ENCODE measurements around the gene RORC.
"Not testable (repeated sequence)": the region's sequence is repeated elsewhere in the genome, so short reads cannot be mapped to it uniquely, and the experiment has no call there.

Gene RORC

DNA sequence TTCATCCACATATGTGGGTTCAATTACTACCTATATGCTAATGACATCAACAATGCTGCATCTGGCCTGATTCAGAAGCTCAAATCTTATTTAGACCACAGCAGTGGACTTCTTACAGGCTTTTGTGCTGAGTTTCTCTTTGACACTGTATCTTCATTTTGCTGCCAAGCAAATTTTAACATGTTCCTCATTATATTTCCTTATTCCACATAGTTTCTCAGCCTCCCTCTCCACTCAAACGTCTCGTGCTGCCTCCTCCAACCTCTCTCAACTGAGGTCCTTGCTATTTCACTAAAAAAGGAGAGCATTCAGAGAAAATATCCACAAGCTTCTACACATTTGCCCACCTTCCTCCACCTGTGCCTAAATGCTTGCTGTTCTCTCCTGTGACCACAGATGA, 47.8 kb downstream of the RORC start:
- H3K4me3 Mint-ChIP-seq, result no peak overlapping the region
- H3K4me1 Mint-ChIP-seq, result no peaks in the 10 kb centered on the region
- H3K9me3 Mint-ChIP-seq, result no peaks in the 10 kb centered on the region
- no peak for DNase-seq
- ATAC-seq, result no peak
- H3K27ac Mint-ChIP-seq, result no peak overlapping the region
- H3K27me3 Mint-ChIP-seq, result no peaks in the 10 kb centered on the region

DNA sequence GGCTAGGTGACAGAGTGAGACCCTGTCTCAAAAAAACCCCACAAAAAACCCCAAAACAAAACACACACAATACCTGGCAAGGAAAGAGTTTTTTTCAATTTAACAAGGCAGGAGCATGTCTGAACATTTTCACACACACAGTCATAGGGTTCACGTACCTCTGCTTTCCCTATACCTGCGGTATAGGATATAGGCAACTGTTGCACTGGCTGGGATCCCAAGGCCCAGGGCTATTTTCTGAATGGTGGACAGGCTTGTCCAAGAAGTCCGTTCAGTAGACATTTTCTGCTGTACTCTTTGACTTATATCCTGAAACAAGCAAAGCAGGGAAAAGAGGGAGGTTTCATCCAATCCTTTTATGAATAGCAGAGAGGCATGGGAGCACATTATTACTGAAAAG, 48.9 kb downstream of the RORC start:
- Mint-ChIP-seq H3K4me3 (no peak overlapping the region), H3K4me1 (no peaks in the 10 kb centered on the region), H3K27ac (no peak overlapping the region), H3K9me3 (no peaks in the 10 kb centered on the region), H3K27me3 (no peaks in the 10 kb centered on the region)
- DNase-seq (no peak), ATAC-seq (no peak)

DNA sequence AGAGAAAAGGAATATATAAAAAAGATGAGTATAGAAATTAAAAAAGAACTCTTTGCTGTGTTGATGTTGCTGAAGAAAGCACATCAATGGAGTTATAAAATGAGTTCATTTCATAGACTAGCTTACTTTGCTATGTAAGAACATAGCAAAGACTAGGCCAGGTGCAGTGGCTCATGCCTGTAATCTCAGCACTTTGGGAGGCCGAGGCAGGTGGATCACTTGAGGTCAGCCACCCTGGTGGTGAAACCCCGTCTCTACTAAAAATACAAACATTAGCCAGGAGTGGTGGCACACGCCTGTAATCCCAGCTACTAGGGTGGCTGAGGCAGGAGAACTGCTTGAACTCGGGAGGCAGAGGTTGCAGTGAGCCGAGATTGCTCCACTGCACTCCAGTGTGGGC, 49.6 kb downstream of the RORC start:
- DNase-seq, H3K27me3 Mint-ChIP-seq, ATAC-seq, H3K27ac Mint-ChIP-seq, H3K9me3 Mint-ChIP-seq, H3K4me1 Mint-ChIP-seq, H3K4me3 Mint-ChIP-seq: not testable (repeated sequence)

DNA sequence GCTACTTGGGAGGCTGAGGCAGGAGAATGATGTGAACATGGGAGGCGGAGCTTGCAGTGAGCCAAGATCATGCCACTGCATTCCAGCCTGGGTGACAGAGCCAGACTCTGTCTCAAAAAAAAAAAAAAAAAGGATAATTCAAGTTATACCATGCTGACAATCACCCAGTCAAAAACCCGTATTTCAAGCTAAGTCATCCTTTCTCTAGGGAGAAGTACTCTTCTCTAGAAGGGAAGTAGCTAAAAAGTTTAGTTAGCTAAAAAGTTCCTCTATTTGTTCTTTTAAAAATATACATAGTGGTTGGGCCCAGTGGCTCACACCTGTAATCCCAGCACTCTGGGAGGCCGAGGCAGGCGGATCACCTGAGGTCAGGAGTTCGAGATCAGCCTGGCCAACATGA, 50.9 kb downstream of the RORC start:
- DNase-seq, H3K9me3 Mint-ChIP-seq, H3K27ac Mint-ChIP-seq, H3K4me1 Mint-ChIP-seq, ATAC-seq, H3K27me3 Mint-ChIP-seq, H3K4me3 Mint-ChIP-seq: not testable (repeated sequence)

DNA sequence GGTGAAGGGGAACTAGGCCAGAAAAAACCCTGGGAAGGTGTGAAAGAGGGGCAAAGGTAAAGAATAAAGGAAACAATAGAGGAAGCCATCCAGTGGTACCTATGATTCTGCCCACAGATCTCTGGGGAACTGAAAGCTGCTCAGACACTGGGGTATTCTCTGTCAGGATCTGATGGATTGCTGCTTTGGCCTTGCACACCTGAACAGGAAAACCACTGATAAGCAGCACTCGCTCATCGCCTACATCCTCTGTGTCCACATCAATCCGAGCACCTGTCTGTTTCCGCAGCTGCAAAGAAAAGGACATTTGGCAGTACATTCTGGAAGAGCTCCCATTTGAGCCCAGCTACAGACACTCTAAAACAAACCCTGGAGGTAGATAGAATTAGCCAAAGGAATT, 51.8 kb downstream of the RORC start:
- H3K27ac Mint-ChIP-seq, result no peak overlapping the region
- H3K27me3 Mint-ChIP-seq, result no peaks in the 10 kb centered on the region
- H3K4me3 Mint-ChIP-seq, result no peak overlapping the region
- no peaks in the 10 kb centered on the region for H3K9me3 Mint-ChIP-seq
- H3K4me1 Mint-ChIP-seq, result no peaks in the 10 kb centered on the region
- no peak for ATAC-seq
- no peak for DNase-seq

DNA sequence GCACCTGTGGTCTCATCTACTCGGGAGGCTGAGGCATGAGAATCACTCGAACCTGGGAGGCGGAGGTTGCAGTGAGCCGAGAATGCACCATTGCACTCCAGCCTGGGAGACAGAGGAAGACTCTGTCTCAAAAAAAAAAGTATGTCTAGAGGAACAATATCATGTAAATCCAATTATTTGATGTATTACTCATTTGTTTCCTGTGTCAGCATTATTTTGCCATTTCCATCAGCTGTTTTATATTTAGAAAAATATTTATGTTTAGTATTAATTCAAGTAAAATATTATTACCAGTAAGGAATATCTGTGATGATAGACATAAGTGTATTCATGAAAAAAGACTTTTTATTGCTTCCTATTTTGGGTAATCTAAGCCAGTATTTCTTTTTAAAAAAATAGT, 54.3 kb downstream of the RORC start:
- no peak for ATAC-seq
- Mint-ChIP-seq H3K4me3 (no peak overlapping the region), H3K27ac (no peak overlapping the region), H3K9me3 (no peaks in the 10 kb centered on the region), H3K4me1 (no peaks in the 10 kb centered on the region), H3K27me3 (no peaks in the 10 kb centered on the region)
- no peak for DNase-seq

DNA sequence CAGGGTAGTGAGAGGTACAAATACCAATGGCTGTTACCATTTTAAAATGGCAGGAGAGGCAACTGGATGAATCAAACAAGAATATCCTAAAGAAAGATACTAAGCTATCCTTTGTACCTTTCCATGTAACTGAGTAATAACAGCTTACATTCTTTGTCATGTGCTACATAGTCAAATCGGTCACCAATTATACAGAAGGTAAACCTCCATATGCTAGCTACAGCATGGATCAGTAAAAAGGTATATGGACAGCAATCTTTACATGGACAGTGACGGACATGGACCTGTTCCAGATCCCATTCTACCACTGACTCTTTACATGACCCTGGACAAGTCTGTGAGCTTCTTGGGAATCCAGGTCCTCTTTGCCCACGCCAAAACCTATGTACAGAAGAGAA, 54.9 kb downstream of the RORC start:
- Mint-ChIP-seq H3K27ac (no peak overlapping the region), H3K27me3 (no peaks in the 10 kb centered on the region), H3K9me3 (no peaks in the 10 kb centered on the region), H3K4me1 (no peaks in the 10 kb centered on the region), H3K4me3 (no peak overlapping the region)
- DNase-seq (no peak), ATAC-seq (no peak)

DNA sequence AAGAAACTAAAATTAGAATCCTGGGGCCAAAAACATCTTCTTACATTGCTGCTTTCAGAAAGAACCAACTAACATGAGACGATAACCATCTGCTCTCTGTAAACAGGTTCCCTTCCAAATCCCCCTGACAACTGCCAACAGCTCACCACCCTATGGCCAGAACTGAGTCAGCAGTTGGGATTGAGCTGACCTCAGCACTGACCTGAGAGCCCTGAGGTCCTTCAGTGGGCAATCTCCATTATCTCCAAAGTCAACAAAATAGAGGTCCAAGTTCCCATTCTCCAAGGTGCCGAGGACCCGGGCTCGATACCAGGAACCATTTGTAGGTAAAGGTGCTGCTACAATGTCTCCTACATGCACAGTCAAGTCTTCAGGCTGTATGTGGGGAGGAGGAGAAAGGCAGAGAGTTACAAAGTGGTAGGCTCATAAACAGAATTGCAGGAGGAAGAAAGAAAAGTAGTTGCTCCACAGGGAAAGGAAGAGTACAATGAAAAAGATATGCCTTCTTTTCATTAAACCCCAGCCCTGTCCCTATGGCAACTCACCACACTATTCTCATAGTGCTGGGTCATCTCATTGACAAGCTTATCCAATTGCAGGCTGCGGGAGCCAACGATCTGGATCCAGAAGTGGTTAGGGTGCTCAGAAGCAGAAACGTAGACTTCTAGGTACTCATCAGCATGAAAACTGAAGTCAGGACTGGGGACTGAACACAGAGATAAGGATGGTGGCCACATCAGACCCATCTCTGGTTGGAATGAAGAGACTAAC, 55.5 kb downstream of the RORC start:
- Mint-ChIP-seq H3K27me3 (no peaks in the 10 kb centered on the region), H3K27ac (no peak overlapping the region), H3K4me1 (no peaks in the 10 kb centered on the region), H3K4me3 (no peak overlapping the region), H3K9me3 (no peaks in the 10 kb centered on the region)
- DNase-seq, result no peak
- no peak for ATAC-seq

DNA sequence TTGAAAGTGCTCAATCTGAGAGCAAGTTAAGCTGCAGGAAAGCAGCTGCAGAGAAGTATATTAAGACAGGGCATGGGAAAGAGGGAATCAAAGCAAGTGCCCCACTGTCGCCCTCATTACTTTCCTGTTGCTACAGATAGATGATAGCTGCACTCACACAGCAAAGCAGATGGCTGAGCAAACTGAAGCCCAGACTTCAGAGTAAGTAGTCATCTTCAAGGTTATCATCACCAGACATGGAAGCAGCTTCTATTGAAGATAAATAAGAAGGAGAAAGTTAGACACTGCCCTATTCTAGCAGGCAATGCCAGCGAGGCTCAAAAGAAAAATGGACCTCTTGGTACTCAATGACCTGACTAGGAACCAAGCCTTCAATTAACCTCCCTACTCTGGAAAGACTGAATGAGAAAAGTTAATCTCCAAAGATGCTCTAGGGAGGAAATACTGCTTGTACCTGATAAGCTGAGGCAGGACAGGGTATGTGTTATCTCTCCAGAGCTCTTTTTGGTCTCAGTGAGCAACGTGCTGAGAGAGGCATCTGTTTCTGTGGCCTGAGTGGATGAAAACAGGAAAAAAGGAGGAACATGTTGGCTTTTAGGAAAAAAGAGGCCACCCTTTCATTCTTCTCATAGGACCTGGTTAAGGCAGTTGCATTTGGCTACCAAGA, 57.2 kb downstream of the RORC start:
- Mint-ChIP-seq H3K9me3 (no peaks in the 10 kb centered on the region), H3K27ac (no peak overlapping the region), H3K4me1 (no peaks in the 10 kb centered on the region), H3K27me3 (no peaks in the 10 kb centered on the region), H3K4me3 (no peak overlapping the region)
- no peak for DNase-seq
- ATAC-seq, result no peak

DNA sequence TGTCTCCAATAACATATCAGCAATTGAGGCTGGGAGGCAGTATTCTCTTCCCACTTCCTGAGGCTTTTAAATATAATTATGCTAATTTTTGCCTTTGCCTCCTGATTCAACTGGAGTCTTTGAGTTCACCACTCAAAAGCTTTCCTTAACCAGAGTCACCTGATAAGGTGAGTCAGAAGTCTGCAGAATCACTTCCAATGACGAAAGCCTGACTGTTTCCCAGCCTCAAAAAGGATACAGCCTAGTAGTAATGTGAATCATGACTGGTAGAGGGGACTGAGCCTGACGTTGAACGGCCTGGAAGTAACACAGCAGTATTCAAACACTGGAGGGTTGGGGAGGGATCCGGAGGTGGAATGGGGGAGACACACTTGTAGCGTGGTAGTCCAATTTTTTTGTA, 57.9 kb downstream of the RORC start:
- no peaks in the 10 kb centered on the region for H3K27me3 Mint-ChIP-seq
- DNase-seq (no peak), ATAC-seq (no peak)
- no peaks in the 10 kb centered on the region for H3K9me3 Mint-ChIP-seq
- H3K4me3 Mint-ChIP-seq, result no peak overlapping the region
- no peaks in the 10 kb centered on the region for H3K4me1 Mint-ChIP-seq
- no peak overlapping the region for H3K27ac Mint-ChIP-seq

DNA sequence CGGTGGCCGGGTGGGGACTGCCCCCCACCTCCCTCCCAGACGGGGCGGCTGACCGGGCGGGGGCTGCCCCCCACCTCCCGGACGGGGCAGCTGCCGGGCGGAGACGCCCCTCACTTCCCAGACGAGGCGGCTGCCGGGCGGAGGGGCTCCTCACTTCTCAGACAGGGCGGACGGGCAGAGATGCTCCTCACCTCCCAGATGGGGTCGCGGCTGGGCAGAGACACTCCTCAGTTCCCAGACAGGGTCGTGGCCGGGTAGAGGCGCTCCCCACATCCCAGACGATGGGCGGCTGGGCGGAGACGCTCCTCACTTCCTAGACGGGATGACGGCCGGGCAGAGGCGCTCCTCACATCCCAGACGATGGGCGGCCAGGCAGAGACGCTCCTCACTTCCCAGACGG, 62.3 kb downstream of the RORC start:
- H3K4me1 Mint-ChIP-seq, result peaks cover 13% of the 10 kb centered on the region
- not testable (repeated sequence) for H3K9me3 Mint-ChIP-seq, H3K27me3 Mint-ChIP-seq, H3K4me3 Mint-ChIP-seq, DNase-seq, ATAC-seq, H3K27ac Mint-ChIP-seq

DNA sequence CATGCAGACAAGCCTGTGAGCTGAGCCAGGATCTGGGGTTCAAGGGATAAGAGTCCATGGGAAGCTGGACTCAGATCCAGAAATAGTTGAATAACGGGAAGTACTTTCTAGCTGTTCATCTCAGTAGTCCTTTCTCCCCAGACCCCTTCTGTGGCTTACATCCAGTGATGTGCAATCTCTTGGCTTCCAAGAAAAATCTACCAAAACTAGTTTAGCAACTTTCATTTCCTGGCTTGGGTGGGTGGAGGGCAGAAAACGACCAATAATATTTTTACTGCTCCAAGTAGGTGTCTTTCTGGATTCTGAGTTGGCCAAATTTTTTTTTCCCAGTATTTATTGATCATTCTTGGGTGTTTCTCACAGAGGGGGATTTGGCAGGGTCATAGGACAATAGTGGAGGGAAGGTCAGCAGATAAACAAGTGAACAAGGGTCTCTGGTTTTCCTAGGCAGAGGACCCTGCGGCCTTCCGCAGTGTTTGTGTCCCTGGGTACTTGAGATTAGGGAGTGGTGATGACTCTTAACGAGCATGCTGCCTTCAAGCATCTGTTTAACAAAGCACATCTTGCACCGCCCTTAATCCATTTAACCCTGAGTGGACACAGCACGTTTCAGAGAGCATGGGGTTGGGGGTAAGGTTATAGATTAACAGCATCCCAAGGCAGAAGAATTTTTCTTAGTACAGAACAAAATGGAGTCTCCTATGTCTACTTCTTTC, 63.1 kb downstream of the RORC start:
- H3K4me3 Mint-ChIP-seq, H3K27ac Mint-ChIP-seq, ATAC-seq, H3K9me3 Mint-ChIP-seq, DNase-seq, H3K27me3 Mint-ChIP-seq: not testable (repeated sequence)
- peaks cover 21% of the 10 kb centered on the region for H3K4me1 Mint-ChIP-seq

DNA sequence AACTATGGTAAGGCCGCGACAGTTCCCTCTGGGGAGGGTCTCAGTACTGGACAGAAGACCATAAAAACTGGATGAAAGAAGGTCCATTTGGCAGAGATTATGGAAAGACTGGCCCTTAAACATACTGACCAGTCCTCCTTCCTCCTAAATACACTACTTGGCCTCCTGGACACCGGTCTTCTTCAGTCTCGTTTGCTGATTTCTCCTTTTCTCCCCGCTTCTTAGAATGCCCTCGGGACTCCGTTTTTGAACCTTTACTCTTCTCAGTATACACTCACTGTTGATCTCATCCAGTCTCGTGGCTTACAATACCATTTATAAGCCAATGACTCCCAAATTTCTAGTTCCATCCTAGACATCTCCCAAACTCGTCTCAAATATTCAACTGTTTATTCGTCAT, 67.6 kb downstream of the RORC start:
- Mint-ChIP-seq H3K4me3 (peak overlapping the region; percentile 95 to 98), H3K4me1 (peaks cover 41% of the 10 kb centered on the region), H3K27ac (peak overlapping the region; percentile 99), H3K27me3 (no peaks in the 10 kb centered on the region), H3K9me3 (no peaks in the 10 kb centered on the region)
- no peak for ATAC-seq
- no peak for DNase-seq

DNA sequence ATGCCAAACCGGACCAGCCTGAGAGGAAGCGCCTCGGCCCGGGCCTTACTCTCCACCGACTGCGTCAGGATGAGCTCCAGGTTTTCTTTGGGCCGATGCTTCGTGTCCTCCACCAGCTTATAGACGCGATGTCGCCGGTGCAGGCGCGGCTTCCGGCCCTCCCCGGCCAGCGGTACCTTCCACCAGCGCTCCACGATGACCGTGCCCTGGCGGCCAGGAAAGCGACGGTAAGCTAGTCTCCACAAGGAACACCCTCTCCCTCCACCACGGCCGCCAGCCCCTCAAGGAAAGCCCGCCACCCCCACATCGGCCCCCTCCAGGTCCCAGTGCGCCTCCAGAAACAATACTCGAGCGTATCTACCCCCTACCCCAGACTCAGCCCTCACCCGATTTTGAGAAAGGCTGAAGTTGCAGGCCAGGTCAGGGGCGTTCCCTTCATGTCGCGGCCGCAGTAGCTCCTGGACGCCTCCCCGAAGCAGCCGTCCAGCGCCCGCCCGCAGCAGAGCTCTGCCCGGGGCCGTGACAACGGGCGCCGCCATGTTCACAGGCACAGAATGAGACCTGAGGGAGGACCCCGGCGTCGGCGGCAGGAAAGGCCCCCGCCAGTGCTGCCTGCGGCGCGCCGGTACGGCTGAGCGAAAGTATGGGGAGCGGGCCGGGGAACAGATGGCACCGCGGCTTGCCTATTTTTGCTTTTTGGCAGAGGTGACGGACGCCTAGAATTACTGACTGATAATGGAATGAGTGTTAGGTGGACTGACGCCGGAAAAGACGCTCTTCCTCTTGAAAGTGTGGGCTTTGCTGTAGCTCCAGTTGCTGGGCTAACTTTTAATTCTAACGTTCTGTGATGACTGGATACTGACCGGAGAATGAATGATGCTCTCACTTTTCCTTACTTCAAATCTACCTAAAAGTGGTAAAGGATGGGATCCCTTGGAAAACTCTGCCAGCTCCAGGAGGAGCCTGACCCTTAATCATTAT, 68.4 kb downstream of the RORC start, which contains the start of gene MRPL9:
Gene MRPL9 (minus strand): TSS at position 556 of the 981 bp plus-strand sequence. CDS start 17 bp downstream, at position 539.
- no peaks in the 10 kb centered on the region for H3K9me3 Mint-ChIP-seq
- H3K27ac Mint-ChIP-seq, result peak within 1 kb of the TSS; percentile 99

More for the DNA sequence above, 68.4 kb downstream of the RORC start, which contains the start of gene MRPL9:
- peak; percentile 100 for ATAC-seq
- peak within 1 kb of the TSS; percentile 95 to 98 for H3K4me3 Mint-ChIP-seq
- peaks cover 37% of the 10 kb centered on the region for H3K4me1 Mint-ChIP-seq
- peak; percentile 85 to 89 for DNase-seq
- H3K27me3 Mint-ChIP-seq, result no peaks in the 10 kb centered on the region

All from stimulated activated naive CD8-positive, alpha-beta T cell treated with anti-CD3 and anti-CD28 coated beads, Interleukin-15, amount 100 ng/mL, for 72 hours (primary cell).